WI38 (cell line): ENCODE data around the gene OSBP2.
A peak's percentile ranks its signal among the peaks of the same experiment; 100 is the strongest.

Experiments used
- H3K4me3 ChIP-seq: 2 replicates; pipeline ENCODE4 v1.5.1; 2011; ENCODE audit warnings: low read depth, mild to moderate bottlenecking, control low read depth, low read length
- TF ChIP-seq, protein P1 (sequence below): IDR thresholded peaks from 2 replicates; pipeline ENCODE4 v1.5.1; 2012; ENCODE audit warnings: low read depth, mild to moderate bottlenecking, control low read depth, low read length

OSBP2 gene

DNA sequence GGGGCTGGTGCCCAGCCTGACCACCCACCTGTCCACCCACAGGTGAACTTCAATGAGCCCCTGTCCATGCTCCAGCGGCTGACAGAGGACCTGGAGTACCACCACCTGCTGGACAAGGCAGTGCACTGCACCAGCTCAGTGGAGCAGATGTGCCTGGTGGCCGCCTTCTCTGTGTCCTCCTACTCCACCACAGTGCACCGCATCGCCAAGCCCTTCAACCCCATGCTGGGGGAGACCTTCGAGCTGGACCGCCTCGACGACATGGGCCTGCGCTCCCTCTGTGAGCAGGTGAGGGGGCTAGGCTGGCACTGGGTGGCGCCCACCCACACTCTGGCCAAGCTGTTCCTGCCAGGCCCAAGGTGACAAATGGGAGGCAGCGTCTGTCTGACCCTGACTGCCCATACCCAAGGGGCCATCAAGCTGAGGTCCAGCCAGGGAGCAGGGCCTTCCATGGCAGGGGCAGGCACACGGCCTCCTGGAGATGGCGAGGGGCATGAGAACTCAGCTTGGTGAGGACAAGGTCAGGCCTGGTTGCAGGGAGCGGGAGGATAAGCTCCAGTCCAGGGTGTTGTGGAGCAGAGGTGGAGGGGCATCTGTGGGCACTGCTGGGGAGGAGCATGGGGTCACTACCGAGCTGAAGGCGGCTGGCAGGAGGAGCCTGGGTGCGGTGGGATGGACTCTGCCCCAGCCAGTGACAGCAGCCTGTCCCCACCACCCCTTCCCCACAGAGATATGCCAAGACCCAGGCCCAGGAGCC is 196.2 kb downstream of the OSBP2 start:
- TF ChIP-seq, protein P1, sequence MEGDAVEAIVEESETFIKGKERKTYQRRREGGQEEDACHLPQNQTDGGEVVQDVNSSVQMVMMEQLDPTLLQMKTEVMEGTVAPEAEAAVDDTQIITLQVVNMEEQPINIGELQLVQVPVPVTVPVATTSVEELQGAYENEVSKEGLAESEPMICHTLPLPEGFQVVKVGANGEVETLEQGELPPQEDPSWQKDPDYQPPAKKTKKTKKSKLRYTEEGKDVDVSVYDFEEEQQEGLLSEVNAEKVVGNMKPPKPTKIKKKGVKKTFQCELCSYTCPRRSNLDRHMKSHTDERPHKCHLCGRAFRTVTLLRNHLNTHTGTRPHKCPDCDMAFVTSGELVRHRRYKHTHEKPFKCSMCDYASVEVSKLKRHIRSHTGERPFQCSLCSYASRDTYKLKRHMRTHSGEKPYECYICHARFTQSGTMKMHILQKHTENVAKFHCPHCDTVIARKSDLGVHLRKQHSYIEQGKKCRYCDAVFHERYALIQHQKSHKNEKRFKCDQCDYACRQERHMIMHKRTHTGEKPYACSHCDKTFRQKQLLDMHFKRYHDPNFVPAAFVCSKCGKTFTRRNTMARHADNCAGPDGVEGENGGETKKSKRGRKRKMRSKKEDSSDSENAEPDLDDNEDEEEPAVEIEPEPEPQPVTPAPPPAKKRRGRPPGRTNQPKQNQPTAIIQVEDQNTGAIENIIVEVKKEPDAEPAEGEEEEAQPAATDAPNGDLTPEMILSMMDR, result peak; percentile 69
- no peak overlapping the region for H3K4me3 ChIP-seq

DNA sequence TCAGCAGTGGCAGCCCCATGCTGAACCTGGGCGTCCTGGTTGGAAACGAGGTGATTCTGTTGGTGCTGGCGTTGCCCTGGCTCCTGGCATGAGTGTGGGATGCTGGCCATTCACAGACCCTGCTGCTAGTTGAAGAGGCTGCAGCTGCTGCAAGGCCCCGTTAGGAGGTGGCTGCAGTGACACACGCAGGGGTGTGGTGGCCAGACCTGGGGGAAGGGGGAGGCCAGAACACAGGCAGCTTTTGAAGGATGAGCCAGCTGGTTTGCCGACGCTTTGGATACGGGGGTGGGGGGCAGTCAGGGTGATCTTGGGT is 196.7 kb downstream of the OSBP2 start:
- TF ChIP-seq, protein P1, result no peak
- H3K4me3 ChIP-seq, result no peak overlapping the region

- H3K4me3 ChIP-seq, result no peak overlapping the region
- TF ChIP-seq, protein P1, result no peak
These were observed 197.1 kb downstream of the OSBP2 start for GRCh38 chr22:30891781-30892180.

DNA sequence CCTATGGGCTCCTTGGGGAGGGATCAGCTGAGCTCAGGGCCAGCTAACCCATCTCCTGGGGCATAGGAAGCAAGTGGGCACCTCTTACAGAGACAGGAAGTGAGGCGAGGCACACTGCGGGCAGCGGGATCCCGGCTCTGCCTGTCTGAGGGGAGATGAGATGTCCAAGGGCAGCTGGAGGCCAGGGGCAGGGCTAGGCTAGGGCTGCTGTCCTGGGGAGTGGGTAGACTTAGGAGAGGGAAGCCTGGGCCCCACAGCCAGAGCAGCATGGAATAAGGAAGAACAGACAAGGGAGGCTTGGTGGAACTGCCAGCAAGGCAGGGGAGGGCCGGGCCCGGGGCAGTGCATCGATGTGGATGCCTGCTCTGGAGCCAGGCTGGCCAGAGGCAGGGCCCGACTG is 197.6 kb downstream of the OSBP2 start:
- TF ChIP-seq, protein P1, result no peak
- H3K4me3 ChIP-seq, result no peak overlapping the region

GRCh38 chr22:30892731-30893221 is 198.1 kb downstream of the OSBP2 start:
- TF ChIP-seq, protein P1, result no peak
- H3K4me3 ChIP-seq, result no peak overlapping the region

DNA sequence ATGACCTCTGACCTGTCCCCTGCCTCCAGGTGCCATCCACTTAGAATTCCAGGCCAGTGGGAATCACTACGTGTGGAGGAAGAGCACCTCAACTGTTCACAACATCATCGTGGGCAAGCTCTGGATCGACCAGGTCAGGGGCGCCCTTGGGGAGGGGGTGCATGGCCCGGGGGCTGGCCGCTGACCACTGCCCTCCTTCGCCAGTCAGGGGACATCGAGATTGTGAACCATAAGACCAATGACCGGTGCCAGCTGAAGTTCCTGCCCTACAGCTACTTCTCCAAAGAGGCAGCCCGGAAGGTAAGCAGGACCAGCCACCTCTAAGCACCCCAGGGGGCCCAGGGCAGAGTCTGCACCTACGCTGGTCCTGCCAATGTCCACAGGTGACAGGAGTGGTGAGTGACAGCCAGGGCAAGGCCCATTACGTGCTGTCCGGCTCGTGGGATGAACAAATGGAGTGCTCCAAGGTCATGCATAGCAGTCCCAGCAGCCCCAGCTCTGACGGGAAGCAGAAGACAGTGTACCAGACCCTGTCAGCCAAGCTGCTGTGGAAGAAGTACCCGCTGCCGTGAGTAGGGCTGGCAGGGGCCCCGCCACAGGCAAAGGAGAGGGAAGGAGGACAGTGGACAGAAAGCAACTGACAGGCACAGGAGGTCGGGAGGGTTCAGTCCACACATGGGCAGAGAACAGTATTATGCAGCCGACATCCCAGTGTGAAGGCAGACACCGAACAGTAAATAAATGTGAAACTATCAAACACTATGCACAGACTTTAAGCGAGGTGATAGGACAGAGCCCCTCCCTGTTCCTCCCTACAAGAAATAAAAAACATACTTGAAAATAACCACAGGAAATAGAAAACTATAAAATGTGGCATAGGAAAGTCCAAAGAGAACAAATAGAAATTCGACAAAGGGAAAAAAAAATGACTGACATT is 199.0 kb downstream of the OSBP2 start:
- no peak overlapping the region for H3K4me3 ChIP-seq
- TF ChIP-seq, protein P1, result no peak

DNA sequence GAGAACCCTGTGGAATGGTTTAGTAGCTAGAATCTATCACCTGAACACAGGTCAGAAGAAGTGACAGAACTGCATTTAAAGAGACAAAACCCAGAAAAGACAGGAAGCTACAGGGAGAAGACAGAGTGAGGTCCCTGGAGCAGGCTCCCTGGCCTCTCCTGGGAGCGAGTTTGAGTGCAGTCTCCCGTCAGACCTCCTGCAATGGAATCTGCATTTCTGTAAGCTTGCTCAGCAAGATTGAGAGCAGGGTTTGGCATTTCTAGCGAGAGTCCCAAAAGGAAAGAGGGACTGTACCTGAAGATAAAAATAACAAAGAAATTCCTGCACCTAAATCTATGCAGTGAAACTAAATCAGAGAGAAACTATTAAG is 199.7 kb downstream of the OSBP2 start:
- TF ChIP-seq, protein P1, result no peak
- no peak overlapping the region for H3K4me3 ChIP-seq
